Vagina (tissue), 2 donors: Measurements from ENCODE around the gene RAB44. TPM values are rescaled to one million over a fixed set of nuclear protein-coding genes. Genes with fewer than 3 reads are reported as not detected.

Source experiments
- DNase-seq, 2 donors: peaks; one replicate each; pipeline ENCODE4 v3.0.0-alpha.2; 2017; ENCODE audit errors: extremely low spot score in 2 of 2
- H3K27ac ChIP-seq: fragments of 200-600 bp; sonication (generic); one replicate; pipeline ENCODE4 v1.5.1; 2019
- H3K27me3 ChIP-seq: fragments of 200-600 bp; sonication (generic); one replicate; pipeline ENCODE4 v1.5.1; 2019
- H3K36me3 ChIP-seq, 2 donors: fragments of 200-600 bp; sonication (generic); one replicate each; pipeline ENCODE4 v1.5.1; 2017 to 2019
- H3K4me1 ChIP-seq: fragments of 200-600 bp; sonication (generic); one replicate; pipeline ENCODE4 v1.5.1; 2019
- H3K4me3 ChIP-seq, 2 donors: fragments of 200-600 bp; sonication (generic); 1 replicate in 1 of 2; 2 replicates in 1 of 2; pipeline ENCODE4 v1.5.1; 2016 to 2019
- H3K9me3 ChIP-seq: fragments of 200-600 bp; sonication (generic); one replicate; pipeline ENCODE4 v1.5.1; 2019
- CTCF ChIP-seq, 3 experiments: fragments of 450-650 bp in 2 of 3; fragments of 200-600 bp in 1 of 3; sonication (generic) in 1 of 3; IDR thresholded peaks; one replicate each; pipeline ENCODE4 v1.5.1; 2017 to 2019; ENCODE audit warnings: antibody characterized with exemption in 3 of 3, mild to moderate bottlenecking in 2 of 3, moderate library complexity in 2 of 3
- POLR2A ChIP-seq, 2 donors: fragments of 450-650 bp; IDR thresholded peaks; one replicate each; pipeline ENCODE4 v1.6.1; 2017; ENCODE audit warnings: antibody characterized with exemption in 2 of 2, mild to moderate bottlenecking in 2 of 2, moderate library complexity in 2 of 2
- POLR2AphosphoS5 ChIP-seq, 2 donors: sonication (generic); formaldehyde crosslinking; IDR thresholded peaks; one replicate each; pipeline ENCODE4 v1.9.0; 2017; ENCODE audit warnings: antibody characterized with exemption in 2 of 2, mild to moderate bottlenecking in 2 of 2, low read depth in 1 of 2; ENCODE audit not compliant: insufficient read depth in 1 of 2
- intact Hi-C: fragments of 100-400 bp; cut with DNase I; formaldehyde crosslinking; loops from one replicate; pipeline ENCODE4 v1.15.1; 2023
- total RNA-seq: library from RNA; depleted of rRNA; stranded (reverse); fragments of >200 nt; gene quantifications from one replicate; pipeline ENCODE4 v1.2.3, GENCODE V29; 2016

The RAB44 gene
- total RNA-seq, 1 donor from 2014 or later: 0.49 TPM

- Histone ChIP-seq H3K9me3 (no peaks in the 10 kb centered on the region), H3K36me3 (peaks cover 0 to 4% of the 10 kb centered on the region in 2 donors), H3K4me1 (peaks cover 33% of the 10 kb centered on the region), H3K27ac (no peak overlapping the region), H3K4me3 (no peak overlapping the region), H3K27me3 (no peaks in the 10 kb centered on the region)
- DNase-seq: no peak
- no peak for TF ChIP-seq POLR2AphosphoS5 (IDR thresholded peaks at IDR 0.05; ENCODE audit: insufficient read depth in 1 of 2, low read depth in 1 of 2)
- TF ChIP-seq CTCF (IDR thresholded peaks at IDR 0.05): no peak
- TF ChIP-seq POLR2A (IDR thresholded peaks at IDR 0.05): no peak
- intact Hi-C loops: loop anchor here (10.0 kb wide), 1 partner anchor 327 kb away; no protein-coding TSS in a partner anchor
Measured at GRCh38 chr6:36751833-36752186, 54.2 kb downstream of the RAB44 start.

- DNase-seq: no peak
- no peaks in the 10 kb centered on the region for H3K27me3 ChIP-seq
- TF ChIP-seq CTCF (IDR thresholded peaks at IDR 0.05) (no peak), POLR2AphosphoS5 (IDR thresholded peaks at IDR 0.05; ENCODE audit: insufficient read depth in 1 of 2, low read depth in 1 of 2) (no peak), POLR2A (IDR thresholded peaks at IDR 0.05) (no peak)
- no peak overlapping the region for H3K4me3 ChIP-seq
- intact Hi-C loops: loop anchor here (10.0 kb wide), 1 partner anchor 328 kb away; no protein-coding TSS in a partner anchor
- H3K36me3 ChIP-seq: peaks cover 0 to 4% of the 10 kb centered on the region in 2 donors
- peaks cover 33% of the 10 kb centered on the region for H3K4me1 ChIP-seq
- no peak overlapping the region for H3K27ac ChIP-seq
- no peaks in the 10 kb centered on the region for H3K9me3 ChIP-seq
Measured at GRCh38 chr6:36752187-36752885, 54.7 kb downstream of the RAB44 start.

- intact Hi-C loops: loop anchor here (10.0 kb wide), 1 partner anchor 328 kb away; no protein-coding TSS in a partner anchor
- H3K4me1 ChIP-seq: peaks cover 33% of the 10 kb centered on the region
- no peak for DNase-seq
- H3K27me3 ChIP-seq: no peaks in the 10 kb centered on the region
- no peaks in the 10 kb centered on the region for H3K9me3 ChIP-seq
- no peak overlapping the region for H3K4me3 ChIP-seq
- H3K27ac ChIP-seq: no peak overlapping the region
- H3K36me3 ChIP-seq: peaks cover 0 to 4% of the 10 kb centered on the region in 2 donors
- TF ChIP-seq POLR2A (IDR thresholded peaks at IDR 0.05) (no peak), CTCF (IDR thresholded peaks at IDR 0.05) (no peak)
Measured at GRCh38 chr6:36752886-36753506, 55.4 kb downstream of the RAB44 start.

GRCh38 chr6:36753671-36754405 is 56.2 kb downstream of the RAB44 start:
- Histone ChIP-seq H3K4me3 (no peak overlapping the region), H3K4me1 (peaks cover 34% of the 10 kb centered on the region), H3K27ac (no peak overlapping the region), H3K9me3 (no peaks in the 10 kb centered on the region), H3K27me3 (no peaks in the 10 kb centered on the region), H3K36me3 (peaks cover 0 to 4% of the 10 kb centered on the region in 2 donors)
- TF ChIP-seq POLR2AphosphoS5 (IDR thresholded peaks at IDR 0.05; ENCODE audit: insufficient read depth in 1 of 2, low read depth in 1 of 2) (no peak), CTCF (IDR thresholded peaks at IDR 0.05) (no peak)
- DNase-seq: no peak
- intact Hi-C loops: loop anchor here (10.0 kb wide), 1 partner anchor 329 kb away; no protein-coding TSS in a partner anchor
